ENCODE measurements around the gene PSMG1.
"Not testable (repeated sequence)": the region's sequence is repeated elsewhere in the genome, so short reads cannot be mapped to it uniquely, and the experiment has no call there.

Gene PSMG1

DNA sequence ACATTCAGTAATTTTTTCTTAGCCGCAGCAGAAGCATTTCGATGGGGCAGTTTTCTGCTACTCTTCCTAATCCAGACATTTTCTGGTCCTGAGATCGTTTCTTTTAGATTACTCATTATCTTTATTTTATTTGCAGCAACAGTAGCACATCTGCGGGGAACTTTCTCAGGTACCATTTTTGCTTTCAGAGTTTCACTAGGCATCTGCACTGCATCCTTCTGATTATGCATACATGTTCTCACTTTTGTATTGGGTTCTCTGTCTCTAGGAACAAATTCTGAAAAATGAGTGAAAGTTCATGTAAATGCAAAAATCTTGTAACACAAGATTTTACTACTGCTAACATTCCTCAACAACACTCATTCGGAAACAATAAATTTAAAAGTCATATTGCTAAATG is 3.9 kb upstream of the PSMG1 start:
- no peak for DNase-seq

- DNase-seq, result no peak
Observed at GRCh38 chr21:39186676-39187075, 3.4 kb upstream of the PSMG1 start.

DNA sequence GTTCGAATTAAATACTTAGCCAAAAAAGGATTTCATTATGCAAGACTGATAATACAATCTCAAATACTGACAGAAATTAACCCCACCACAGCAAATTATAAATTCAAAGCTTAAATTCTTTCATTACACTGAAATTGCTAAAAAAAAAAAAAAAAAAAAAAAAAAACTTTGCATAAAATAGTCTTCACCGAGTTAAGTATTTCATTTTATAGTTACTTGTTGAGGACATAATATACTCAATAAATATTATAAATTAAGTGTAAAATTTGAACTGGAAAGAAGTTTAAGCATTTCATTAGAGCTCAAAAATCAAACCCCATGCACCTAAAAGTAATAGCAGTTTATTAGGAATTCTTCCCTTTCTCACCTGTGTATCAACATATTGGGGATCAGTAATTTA is 1.9 kb upstream of the PSMG1 start:
- no peak for DNase-seq

- DNase-seq, result no peak
Observed at GRCh38 chr21:39184050-39184980, 1.1 kb upstream of the PSMG1 start.

- DNase-seq, result no peak
Observed at GRCh38 chr21:39182484-39183271, 573 bp downstream of the PSMG1 start.

- no peak for DNase-seq
Observed at GRCh38 chr21:39182016-39182415, 1.2 kb downstream of the PSMG1 start.

DNA sequence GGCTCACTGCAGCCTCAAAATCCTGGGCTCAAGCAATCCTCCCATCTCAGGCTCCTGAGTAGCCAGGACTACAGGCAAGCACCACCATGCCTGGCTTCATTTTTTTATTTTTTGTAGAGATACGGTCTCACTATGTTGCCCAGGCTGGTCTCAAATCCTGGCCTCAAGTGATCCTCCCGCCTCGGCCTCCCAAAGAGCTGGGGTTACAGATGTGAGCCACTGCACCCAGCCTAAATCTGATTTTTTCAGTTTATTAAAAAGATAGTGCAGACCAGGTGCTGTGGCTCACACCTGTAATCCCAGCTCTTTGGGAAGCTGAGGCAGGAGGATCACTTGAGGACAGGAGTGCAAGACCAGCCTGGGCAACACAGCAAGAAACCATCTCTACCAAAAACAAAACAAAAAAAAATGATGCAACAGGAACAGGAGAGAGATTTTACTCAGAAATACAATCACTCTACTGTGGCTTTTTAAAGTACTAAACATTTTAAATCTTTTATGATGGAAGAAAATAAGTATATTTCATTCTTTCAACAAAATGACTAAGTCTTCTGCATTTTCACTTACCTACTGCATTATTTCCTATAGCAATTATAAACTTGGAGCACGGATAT is 1.9 kb downstream of the PSMG1 start:
- DNase-seq, result no peak

- DNase-seq, result no peak
Observed at GRCh38 chr21:39180429-39181019, 2.7 kb downstream of the PSMG1 start.

- no peak for DNase-seq
Observed at GRCh38 chr21:39178421-39178820, 4.8 kb downstream of the PSMG1 start.

- no peak for DNase-seq
Observed at GRCh38 chr21:39176271-39176709, 7.0 kb downstream of the PSMG1 start.

GRCh38 chr21:39175665-39176064 is 7.6 kb downstream of the PSMG1 start:
- DNase-seq, result no peak

DNA sequence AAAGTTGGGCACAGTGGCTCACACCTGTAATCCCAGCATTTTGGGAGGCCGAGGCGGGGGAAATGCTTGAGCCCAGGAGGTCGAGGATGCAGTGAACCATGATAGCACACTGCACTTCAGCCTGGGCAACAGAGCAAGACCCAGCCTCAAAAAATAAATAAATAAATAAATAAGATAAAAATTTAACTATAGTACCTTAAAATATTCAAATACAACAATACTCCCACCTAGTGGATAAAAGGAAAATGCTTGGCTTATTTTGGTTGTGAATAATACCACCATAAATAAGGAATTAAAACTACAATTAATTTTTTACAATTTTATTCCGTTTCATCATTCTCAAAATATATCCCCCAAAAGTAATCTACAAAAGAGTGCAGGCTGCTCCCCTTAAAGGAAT is 8.1 kb downstream of the PSMG1 start:
- DNase-seq, result no peak

- DNase-seq, result no peak
Observed at GRCh38 chr21:39173716-39174680, 9.3 kb downstream of the PSMG1 start.

DNA sequence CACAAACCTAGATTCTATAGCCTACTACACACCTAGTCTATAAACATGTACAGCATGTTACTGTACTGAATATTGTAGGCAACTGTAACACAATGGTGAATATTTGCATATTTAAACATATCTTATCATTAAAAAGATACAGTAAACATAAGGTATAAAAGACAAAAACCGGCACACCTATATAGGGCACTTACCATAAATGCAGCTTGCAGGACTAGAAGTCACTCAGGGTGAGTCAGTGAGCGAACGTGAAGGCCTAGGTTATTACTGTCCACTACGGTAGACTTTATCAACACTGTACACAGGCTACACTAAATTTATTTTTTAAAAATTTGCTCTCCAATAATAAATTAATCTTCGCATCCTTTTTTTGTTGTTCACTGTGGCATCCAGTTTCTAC is 13.3 kb downstream of the PSMG1 start:
- no peak for DNase-seq

GRCh38 chr21:39168800-39169199 is 14.5 kb downstream of the PSMG1 start:
- DNase-seq, result no peak

GRCh38 chr21:39164523-39164922 is 18.7 kb downstream of the PSMG1 start:
- no peak for DNase-seq

DNA sequence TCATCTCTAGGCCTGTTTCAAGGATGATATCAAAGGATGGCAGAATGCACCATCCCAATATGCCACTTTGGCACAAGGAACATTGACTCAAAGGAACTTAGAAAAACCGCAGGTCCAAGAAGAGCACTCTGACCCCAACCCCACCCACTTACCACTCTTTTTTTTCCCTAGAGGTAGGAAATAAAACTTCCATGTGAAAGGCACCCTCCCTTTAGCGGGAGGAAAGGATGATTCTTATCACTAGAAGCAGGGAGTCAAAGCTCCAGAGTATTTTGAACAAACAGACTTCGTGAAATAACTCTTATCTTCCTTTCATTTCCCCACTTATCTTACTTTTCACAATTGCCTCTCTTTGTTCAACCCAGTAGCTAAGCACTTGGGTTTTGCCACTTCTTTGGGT is 22.2 kb downstream of the PSMG1 start:
- no peak for DNase-seq

DNA sequence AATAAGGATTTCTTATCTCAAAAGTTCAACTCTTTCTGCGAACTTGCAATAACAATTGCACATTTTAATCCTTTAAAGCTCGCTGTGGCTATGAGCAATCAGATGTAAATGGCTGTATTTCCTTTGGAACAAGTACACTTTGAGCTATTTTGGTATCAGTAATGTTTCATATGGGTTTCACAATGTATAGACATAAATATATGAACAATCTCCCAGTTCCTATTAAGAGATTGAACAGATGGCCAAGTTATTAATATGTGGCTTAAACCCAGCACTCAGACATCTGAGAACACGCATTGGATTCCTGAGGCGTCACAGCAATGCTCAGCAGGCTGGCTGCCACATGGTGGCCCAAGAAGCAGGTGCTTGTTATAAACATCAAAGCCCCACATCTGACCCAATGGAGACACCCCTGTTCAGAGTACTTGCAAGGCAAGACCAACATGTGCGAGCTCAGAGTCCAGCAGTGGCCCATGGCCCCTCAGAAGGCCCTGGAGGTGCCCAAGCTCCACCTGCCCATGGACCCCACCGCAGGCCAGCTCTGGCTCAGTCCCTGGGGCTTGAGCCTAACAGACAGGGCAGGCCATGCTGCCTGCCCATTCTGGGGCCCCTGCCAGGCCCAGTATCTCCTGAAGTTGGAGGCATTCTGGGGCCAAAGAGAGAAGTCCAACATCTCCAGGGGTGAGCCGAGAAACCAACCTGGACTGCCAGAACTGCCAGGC is 23.7 kb downstream of the PSMG1 start:
- DNase-seq, result no peak

GRCh38 chr21:39157241-39157640 is 26.0 kb downstream of the PSMG1 start:
- DNase-seq, result not testable (repeated sequence)

DNA sequence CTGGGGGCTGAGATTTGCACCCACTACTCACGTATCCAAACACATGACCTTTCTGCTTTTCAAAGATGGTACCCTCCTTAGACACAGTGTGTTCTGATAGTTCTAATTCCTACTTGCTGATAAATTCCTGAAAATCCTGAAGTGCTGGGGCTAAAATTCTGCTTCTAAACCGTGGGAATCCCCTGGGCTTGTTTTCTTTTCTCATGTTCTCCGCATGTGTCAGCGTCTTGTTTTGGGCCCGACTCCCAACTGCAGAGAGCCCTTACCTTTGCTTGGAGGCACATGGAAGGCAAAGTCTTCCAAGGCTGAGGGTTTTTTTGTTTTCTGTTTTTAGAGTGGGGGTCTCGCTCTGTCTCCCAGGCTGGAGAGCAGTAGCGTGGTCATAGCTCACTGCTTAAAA is 27.2 kb downstream of the PSMG1 start:
- no peak for DNase-seq

- DNase-seq, result no peak
Observed at GRCh38 chr21:39155578-39155977, 27.7 kb downstream of the PSMG1 start.
